GF-D8 (cell line): ENCODE results near the gene NXPH2.
"Not testable (repeated sequence)": the region's sequence is repeated elsewhere in the genome, so short reads cannot be mapped to it uniquely, and the experiment has no call there.

Experiments used
- DNase-seq: peaks from one replicate; lab custom pipeline; 2025; lab: John Stamatoyannopoulos, UW

The NXPH2 gene

GRCh38 chr2:138708682-138709241 lies 71.4 kb downstream of the NXPH2 start:
- no peak for DNase-seq

- DNase-seq, result no peak
Measured at GRCh38 chr2:138707392-138708074, 72.7 kb downstream of the NXPH2 start.

GRCh38 chr2:138703242-138703641 lies 76.9 kb downstream of the NXPH2 start:
- DNase-seq, result no peak

GRCh38 chr2:138700716-138701115 lies 79.5 kb downstream of the NXPH2 start:
- DNase-seq, result no peak

- no peak for DNase-seq
Measured at GRCh38 chr2:138699421-138699820, 80.8 kb downstream of the NXPH2 start.

GRCh38 chr2:138698428-138698827 lies 81.8 kb downstream of the NXPH2 start:
- DNase-seq, result no peak

GRCh38 chr2:138691667-138692066 lies 88.5 kb downstream of the NXPH2 start:
- no peak for DNase-seq

GRCh38 chr2:138689705-138690104 lies 90.5 kb downstream of the NXPH2 start:
- peak; percentile 62 for DNase-seq

- DNase-seq, result no peak
Measured at GRCh38 chr2:138682163-138682562, 98.0 kb downstream of the NXPH2 start.

- DNase-seq, result no peak
Measured at GRCh38 chr2:138677221-138677620, 103.0 kb downstream of the NXPH2 start.

GRCh38 chr2:138676619-138677021 lies 103.6 kb downstream of the NXPH2 start:
- no peak for DNase-seq

- DNase-seq, result no peak
Measured at GRCh38 chr2:138671566-138671965, 108.6 kb downstream of the NXPH2 start.

- DNase-seq, result no peak
Measured at GRCh38 chr2:138670734-138671133, 109.5 kb downstream of the NXPH2 start.

GRCh38 chr2:138665937-138666336 lies 114.3 kb downstream of the NXPH2 start:
- DNase-seq, result no peak

GRCh38 chr2:138658187-138658894 lies 121.8 kb downstream of the NXPH2 start:
- DNase-seq, result no peak

GRCh38 chr2:138654146-138654545 lies 126.0 kb downstream of the NXPH2 start:
- DNase-seq, result no peak

- no peak for DNase-seq
Measured at GRCh38 chr2:138652378-138652777, 127.8 kb downstream of the NXPH2 start.

- no peak for DNase-seq
Measured at GRCh38 chr2:138649571-138649970, 130.6 kb downstream of the NXPH2 start.

GRCh38 chr2:138648606-138649005 lies 131.6 kb downstream of the NXPH2 start:
- DNase-seq, result no peak

- not testable (repeated sequence) for DNase-seq
Measured at GRCh38 chr2:138644776-138645175, 135.4 kb downstream of the NXPH2 start.

- DNase-seq, result no peak
Measured at GRCh38 chr2:138640921-138641676, 139.1 kb downstream of the NXPH2 start.

GRCh38 chr2:138637686-138638085 lies 142.5 kb downstream of the NXPH2 start:
- DNase-seq, result no peak

- no peak for DNase-seq
Measured at GRCh38 chr2:138637061-138637460, 143.1 kb downstream of the NXPH2 start.
